GM12891 (cell line): ENCODE results near the gene EXOC4.

Experiments
- DNase-seq: peaks from one replicate; pipeline ENCODE4 v3.0.0; 2011; ENCODE audit warnings: low spot score; ENCODE audit not compliant: insufficient read length
- FAIRE-seq: peaks from 2 replicates; lab custom pipeline; 2011; peaks lifted over from hg19 to GRCh38; lab: Jason Lieb, UNC
- PAX5 ChIP-seq: IDR thresholded peaks from 2 replicates; pipeline ENCODE4 v1.6.1; 2011; ENCODE audit warnings: low read length, moderate library complexity, mild to moderate bottlenecking; ENCODE audit not compliant: insufficient read depth, severe bottlenecking
- POLR2A ChIP-seq: IDR thresholded peaks from 2 replicates; pipeline ENCODE4 v1.6.1; 2011; ENCODE audit warnings: low read depth, low read length, control low read depth
- POLR2AphosphoS5 ChIP-seq: IDR thresholded peaks from 2 replicates; pipeline ENCODE4 v1.6.1; 2011; ENCODE audit warnings: low read depth, low read length, control low read depth
- POU2F2 ChIP-seq: IDR thresholded peaks from 2 replicates; pipeline ENCODE4 v1.6.1; 2011; ENCODE audit warnings: low read depth, mild to moderate bottlenecking, control low read depth, low read length, moderate library complexity
- SPI1 ChIP-seq: IDR thresholded peaks from 2 replicates; pipeline ENCODE4 v1.6.1; 2011; ENCODE audit warnings: low read depth, low read length, control low read depth
- TAF1 ChIP-seq: IDR thresholded peaks from 2 replicates; pipeline ENCODE4 v1.6.1; 2011; ENCODE audit warnings: low read depth, low read length, control low read depth

The EXOC4 gene

GRCh38 chr7:133294234-133294633, 41.4 kb downstream of the EXOC4 start:
- DNase-seq = no peak
- TF ChIP-seq POU2F2 = no peak
- no peak for TF ChIP-seq TAF1
- TF ChIP-seq POLR2A = no peak
- no peak for TF ChIP-seq SPI1
- FAIRE-seq = no peak

- no peak for FAIRE-seq
- no peak for DNase-seq
- TF ChIP-seq POLR2A (no peak), TAF1 (no peak), POU2F2 (no peak), POLR2AphosphoS5 (no peak), SPI1 (no peak), PAX5 (no peak)
Observed at GRCh38 chr7:133295484-133295883, 42.6 kb downstream of the EXOC4 start.

GRCh38 chr7:133297093-133297492, 44.2 kb downstream of the EXOC4 start:
- FAIRE-seq (no peak), DNase-seq (no peak)
- TF ChIP-seq SPI1 (no peak), PAX5 (no peak), TAF1 (no peak), POLR2A (no peak), POLR2AphosphoS5 (no peak), POU2F2 (no peak)

- TF ChIP-seq POLR2AphosphoS5 (no peak), TAF1 (no peak), PAX5 (no peak), POLR2A (no peak), SPI1 (no peak), POU2F2 (no peak)
- no peak for FAIRE-seq
- no peak for DNase-seq
Observed at GRCh38 chr7:133298080-133298479, 45.2 kb downstream of the EXOC4 start.

- FAIRE-seq (no peak), DNase-seq (no peak)
- no peak for TF ChIP-seq POU2F2
- TF ChIP-seq TAF1 = no peak
Observed at GRCh38 chr7:133299676-133300075, 46.8 kb downstream of the EXOC4 start.

GRCh38 chr7:133300088-133300487, 47.2 kb downstream of the EXOC4 start:
- DNase-seq (no peak), FAIRE-seq (no peak)
- TF ChIP-seq POLR2AphosphoS5 = no peak
- TF ChIP-seq POU2F2 = no peak
- no peak for TF ChIP-seq TAF1
- no peak for TF ChIP-seq PAX5
- no peak for TF ChIP-seq SPI1
- no peak for TF ChIP-seq POLR2A

GRCh38 chr7:133300811-133301210, 47.9 kb downstream of the EXOC4 start:
- FAIRE-seq (no peak), DNase-seq (no peak)
- no peak for TF ChIP-seq POLR2AphosphoS5
- TF ChIP-seq SPI1 = no peak
- TF ChIP-seq TAF1 = no peak
- TF ChIP-seq POLR2A = no peak
- TF ChIP-seq PAX5 = no peak
- TF ChIP-seq POU2F2 = no peak

GRCh38 chr7:133301444-133301843, 48.6 kb downstream of the EXOC4 start:
- no peak for DNase-seq
- FAIRE-seq = no peak
- TF ChIP-seq POLR2AphosphoS5 (no peak), POU2F2 (no peak), POLR2A (no peak), SPI1 (no peak), TAF1 (no peak), PAX5 (no peak)

GRCh38 chr7:133303372-133303771, 50.5 kb downstream of the EXOC4 start:
- no peak for DNase-seq
- no peak for FAIRE-seq
- TF ChIP-seq TAF1 (no peak), POLR2AphosphoS5 (no peak), SPI1 (no peak), POU2F2 (no peak), POLR2A (no peak), PAX5 (no peak)

- FAIRE-seq (no peak), DNase-seq (no peak)
- no peak for TF ChIP-seq POLR2A
- no peak for TF ChIP-seq POLR2AphosphoS5
- no peak for TF ChIP-seq POU2F2
- TF ChIP-seq PAX5 = no peak
- TF ChIP-seq TAF1 = no peak
- no peak for TF ChIP-seq SPI1
Observed at GRCh38 chr7:133303931-133304330, 51.1 kb downstream of the EXOC4 start.

- no peak for FAIRE-seq
- TF ChIP-seq POLR2A (no peak), POLR2AphosphoS5 (no peak), SPI1 (no peak), PAX5 (no peak), TAF1 (no peak), POU2F2 (no peak)
- DNase-seq = no peak
Observed at GRCh38 chr7:133309333-133309732, 56.5 kb downstream of the EXOC4 start.
